Measurements from ENCODE around the gene CALM3.

- TF ChIP-seq YY1 (IDR thresholded peaks at IDR 0.05; ENCODE audit: insufficient read depth, insufficient read length): no peak
- no peak for TF ChIP-seq ZNF274 (IDR thresholded peaks at IDR 0.05; ENCODE audit: low read depth, low read length)
- TF ChIP-seq SUZ12 (IDR thresholded peaks at IDR 0.05; ENCODE audit: extremely low read depth, insufficient read depth, insufficient read length): no peak
Measured at GRCh38 chr19:46617601-46618000, 16.5 kb downstream of the CALM3 start.
